Erythroblast (primary cell): Measurements from ENCODE around the gene CA4.
"Not testable (repeated sequence)": the region's sequence is repeated elsewhere in the genome, so short reads cannot be mapped to it uniquely, and the experiment has no call there.

Source experiments
- GATA1 ChIP-seq: IDR thresholded peaks from 2 replicates; pipeline ENCODE4 v1.6.1; 2011; ENCODE audit warnings: low read depth, mild to moderate bottlenecking, control low read depth, low read length, moderate library complexity
- POLR2A ChIP-seq: IDR thresholded peaks from 2 replicates; pipeline ENCODE4 v1.6.1; 2011; ENCODE audit warnings: mild to moderate bottlenecking, low read length

DNA sequence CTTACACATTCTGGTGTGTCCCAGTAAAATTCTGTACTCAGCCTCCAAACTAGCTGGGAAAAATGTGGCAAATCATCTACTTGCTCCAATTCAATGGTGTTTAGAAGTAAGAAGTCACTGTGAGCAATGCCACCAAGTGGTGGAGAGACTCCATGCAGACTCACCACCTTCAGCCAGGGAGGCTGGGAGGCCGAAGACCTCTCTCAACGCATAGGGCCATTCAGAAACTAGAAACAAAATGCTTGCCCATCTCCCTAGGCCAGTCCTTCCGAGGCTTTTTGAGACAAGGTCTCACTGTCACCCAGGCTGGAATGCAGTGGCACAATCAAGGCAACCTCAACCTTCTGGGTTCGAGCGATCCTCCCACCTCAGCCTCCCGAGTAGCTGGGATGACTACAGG, 25.0 kb downstream of the CA4 start:
- not testable (repeated sequence) for TF ChIP-seq POLR2A, GATA1
